GM12878 (cell line): ENCODE measurements around the gene TRIM26.

Source experiments
- ATF2 ChIP-seq: IDR thresholded peaks from 2 replicates; pipeline ENCODE4 v1.6.1; 2012; ENCODE audit warnings: low read length, inconsistent platforms
- CEBPZ ChIP-seq: fragments of 150-350 bp; IDR thresholded peaks from 2 replicates; pipeline ENCODE4 v1.6.1; 2016; ENCODE audit warnings: low read depth, low read length
- CTCF ChIP-seq, 3 experiments: IDR thresholded peaks in 2 of 3; conservative IDR thresholded peaks in 1 of 3; 2 replicates each; pipeline ENCODE4 v1.5.1; 2011; ENCODE audit warnings: low read depth in 3 of 3, low read length in 3 of 3, mild to moderate bottlenecking in 3 of 3, control low read depth in 2 of 3, moderate library complexity in 2 of 3, inconsistent platforms in 1 of 3, mixed read lengths in 1 of 3; ENCODE audit not compliant: control insufficient read depth in 2 of 3, insufficient read depth in 1 of 3; ENCODE audit errors: extremely low read depth in 1 of 3
- HDAC2 ChIP-seq: fragments of 200-600 bp; sonication (generic); IDR thresholded peaks from 2 replicates; pipeline ENCODE4 v1.6.1; 2017

- TF ChIP-seq CTCF (IDR thresholded peaks at IDR 0.05 in 2 of 3, conservative IDR thresholded peaks at IDR 0.05 in 1 of 3; ENCODE audit: control insufficient read depth in 2 of 3, extremely low read depth in 1 of 3, insufficient read depth in 1 of 3, low read depth in 3 of 3, low read length in 3 of 3) = no peak
- no peak for TF ChIP-seq HDAC2
- no peak for TF ChIP-seq CEBPZ
- no peak for TF ChIP-seq ATF2
Observed at GRCh38 chr6:30223339-30223738, 10.1 kb upstream of the TRIM26 start.
